ENCODE measurements around the gene APAF1.

GRCh38 chr12:98771811-98772752, 127.0 kb downstream of the APAF1 start:
- no peak for TF ChIP-seq RFX5 (IDR thresholded peaks at IDR 0.05; ENCODE audit: low read length)
- no peak for TF ChIP-seq CTCF (IDR thresholded peaks at IDR 0.05)
- no peak for TF ChIP-seq FOSL2 (IDR thresholded peaks at IDR 0.05; ENCODE audit: borderline replicate concordance, low read depth)
- TF ChIP-seq REST (IDR thresholded peaks at IDR 0.05; ENCODE audit: low read depth, low read length) = no peak
- TF ChIP-seq POLR2AphosphoS5 (IDR thresholded peaks at IDR 0.05; ENCODE audit: low read depth, low read length) = no peak
- no peak for TF ChIP-seq EZH2phosphoT487 (IDR thresholded peaks at IDR 0.05; ENCODE audit: borderline replicate concordance, low read depth)
- TF ChIP-seq GATA2 (CRISPR knock-in tag; IDR thresholded peaks at IDR 0.05) = no peak
- no peak for TF ChIP-seq TEAD4 (IDR thresholded peaks at IDR 0.05; ENCODE audit: borderline replicate concordance, insufficient read depth)
- TF ChIP-seq TAF1 (IDR thresholded peaks at IDR 0.05; ENCODE audit: borderline replicate concordance, low read depth, low read length) = no peak
- TF ChIP-seq MXI1 (IDR thresholded peaks at IDR 0.05; ENCODE audit: low read depth, low read length) = no peak
- TF ChIP-seq FOXM1 (IDR thresholded peaks at IDR 0.05; ENCODE audit: low read depth) = no peak
- no peak for TF ChIP-seq ZBTB33 (IDR thresholded peaks at IDR 0.05; ENCODE audit: borderline replicate concordance, low read depth)
- TF ChIP-seq RCOR1 (IDR thresholded peaks at IDR 0.05; ENCODE audit: low read length) = no peak
- no peak for TF ChIP-seq NRF1 (IDR thresholded peaks at IDR 0.05; ENCODE audit: low read depth, low read length)

All from SK-N-SH (cell line).